ENCODE data around the gene GABBR2. TPM values are rescaled to one million over a fixed set of nuclear protein-coding genes. Genes with fewer than 3 reads are reported as not detected.

Gene GABBR2
- polyA plus RNA-seq, 1 donor (not counting 4 experiments of a cell fraction or from before 2014, with no cell fraction given): 0.01 TPM

GRCh38 chr9:98419260-98419603, 289.5 kb downstream of the GABBR2 start:
- H3K79me2 ChIP-seq (ENCODE audit: control insufficient read depth, insufficient read depth, low read length): no peaks in the 10 kb centered on the region
- no peak overlapping the region for H3K27ac ChIP-seq (ENCODE audit: control insufficient read depth, insufficient read depth, low read length)
- no peaks in the 10 kb centered on the region for H3K9me3 ChIP-seq (ENCODE audit: control insufficient read depth, low read depth, low read length)
- H3K4me3 ChIP-seq (ENCODE audit: control insufficient read depth in 2 of 3, extremely low read depth in 1 of 3, insufficient read depth in 2 of 3, low read depth in 1 of 3, low read length in 3 of 3): no peak overlapping the region
- H3K9me1 ChIP-seq (ENCODE audit: control insufficient read depth, extremely low read depth, insufficient read depth, low read length): no peaks in the 10 kb centered on the region
- DNase-seq (ENCODE audit: low read depth, low spot score): no peak
- H4K20me1 ChIP-seq (ENCODE audit: control insufficient read depth, extremely low read depth, insufficient read depth, low read length): no peaks in the 10 kb centered on the region
- H3K36me3 ChIP-seq (ENCODE audit: control insufficient read depth in 2 of 2, extremely low read depth in 1 of 2, insufficient read depth in 2 of 2, low read length in 2 of 2): no peaks in the 10 kb centered on the region
- no peaks in the 10 kb centered on the region for H3K4me1 ChIP-seq (ENCODE audit: control insufficient read depth, extremely low read depth, insufficient read depth, low read length)
- no peak overlapping the region for H3K4me2 ChIP-seq (ENCODE audit: control insufficient read depth, extremely low read depth, insufficient read depth, low read depth, low read length)
- peaks cover 11% of the 10 kb centered on the region for H3K27me3 ChIP-seq (ENCODE audit: control insufficient read depth, extremely low read depth, insufficient read depth, low read length)
- no peak overlapping the region for H2AFZ ChIP-seq (ENCODE audit: control insufficient read depth, low read length)
- dilution Hi-C loops (cut with MboI; ENCODE audit: extremely low pct_ligation_motif_present, low sequenced_read_pairs): no loop called here
- no peak for TF ChIP-seq EZH2 (IDR thresholded peaks at IDR 0.05; ENCODE audit: low read length)
- TF ChIP-seq CTCF (optimal IDR thresholded peaks at IDR 0.05 in 1 of 3, IDR thresholded peaks at IDR 0.05 in 1 of 3, conservative IDR thresholded peaks at IDR 0.05 in 1 of 3; ENCODE audit: extremely low read depth in 1 of 3, insufficient read depth in 2 of 3, low read length in 3 of 3): no peak
- FAIRE-seq: no peak
- H3K9ac ChIP-seq (ENCODE audit: control insufficient read depth, extremely low read depth, insufficient read depth, low read length): no peak overlapping the region

- Histone ChIP-seq H2AFZ (ENCODE audit: control insufficient read depth, low read length) (no peak overlapping the region), H3K4me1 (ENCODE audit: control insufficient read depth, extremely low read depth, insufficient read depth, low read length) (no peaks in the 10 kb centered on the region), H3K36me3 (ENCODE audit: control insufficient read depth in 2 of 2, extremely low read depth in 1 of 2, insufficient read depth in 2 of 2, low read length in 2 of 2) (no peaks in the 10 kb centered on the region), H4K20me1 (ENCODE audit: control insufficient read depth, extremely low read depth, insufficient read depth, low read length) (no peaks in the 10 kb centered on the region), H3K79me2 (ENCODE audit: control insufficient read depth, insufficient read depth, low read length) (no peaks in the 10 kb centered on the region), H3K4me3 (ENCODE audit: control insufficient read depth in 2 of 3, extremely low read depth in 1 of 3, insufficient read depth in 2 of 3, low read depth in 1 of 3, low read length in 3 of 3) (no peak overlapping the region), H3K9me3 (ENCODE audit: control insufficient read depth, low read depth, low read length) (no peaks in the 10 kb centered on the region), H3K27me3 (ENCODE audit: control insufficient read depth, extremely low read depth, insufficient read depth, low read length) (peaks cover 11% of the 10 kb centered on the region), H3K27ac (ENCODE audit: control insufficient read depth, insufficient read depth, low read length) (no peak overlapping the region), H3K9ac (ENCODE audit: control insufficient read depth, extremely low read depth, insufficient read depth, low read length) (no peak overlapping the region), H3K9me1 (ENCODE audit: control insufficient read depth, extremely low read depth, insufficient read depth, low read length) (no peaks in the 10 kb centered on the region), H3K4me2 (ENCODE audit: control insufficient read depth, extremely low read depth, insufficient read depth, low read depth, low read length) (no peak overlapping the region)
- TF ChIP-seq EZH2 (IDR thresholded peaks at IDR 0.05; ENCODE audit: low read length) (no peak), CTCF (optimal IDR thresholded peaks at IDR 0.05 in 1 of 3, IDR thresholded peaks at IDR 0.05 in 1 of 3, conservative IDR thresholded peaks at IDR 0.05 in 1 of 3; ENCODE audit: extremely low read depth in 1 of 3, insufficient read depth in 2 of 3, low read length in 3 of 3) (no peak)
- no peak for FAIRE-seq
- dilution Hi-C loops (cut with MboI; ENCODE audit: extremely low pct_ligation_motif_present, low sequenced_read_pairs): no loop called here
- DNase-seq (ENCODE audit: low read depth, low spot score): no peak
Observed at GRCh38 chr9:98418578-98419259, 290.0 kb downstream of the GABBR2 start.
